ENCODE measurements around the gene SPRED2. TPM values are rescaled to one million over a fixed set of nuclear protein-coding genes. Genes with fewer than 3 reads are reported as not detected.

The SPRED2 gene
- total and polyA plus RNA-seq, 4 donors, result 6.7 to 7.5 (median 7.1) TPM

DNA sequence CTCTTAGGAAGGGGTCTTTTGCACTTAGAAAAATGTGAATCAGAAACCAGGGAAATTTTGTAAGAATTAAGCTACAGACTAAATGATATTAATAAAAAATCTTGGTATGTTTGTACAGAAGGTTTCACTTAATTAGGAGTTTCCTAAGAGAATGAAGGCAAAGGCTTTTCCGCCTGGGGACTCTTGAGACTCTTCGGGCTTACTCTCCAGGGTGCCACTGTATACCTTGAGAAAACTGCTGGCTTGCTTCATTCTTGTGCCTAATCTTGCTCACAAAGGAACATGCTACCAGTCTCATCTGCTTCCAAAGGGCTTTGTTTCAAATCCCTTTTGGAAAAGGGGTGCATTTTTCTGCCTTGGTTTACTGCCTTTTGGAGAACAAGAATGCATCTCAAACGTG is 155.3 kb downstream of the SPRED2 start:
- no peak for DNase-seq (ENCODE audit: low spot score)
- Histone ChIP-seq H3K4me3 (ENCODE audit: low read depth in 1 of 3, low read length in 3 of 3) (no peak overlapping the region), H3K27ac (ENCODE audit: low read depth in 1 of 2, low read length in 2 of 2) (no peak overlapping the region), H3K27me3 (ENCODE audit: control insufficient read depth in 4 of 4, insufficient read depth in 4 of 4, low read length in 3 of 4) (no peaks in the 10 kb centered on the region), H3K4me1 (ENCODE audit: control insufficient read depth in 4 of 4, insufficient read depth in 4 of 4, low read length in 3 of 4) (no peaks in the 10 kb centered on the region), H3K9ac (ENCODE audit: low read depth in 1 of 2, low read length in 2 of 2) (no peak overlapping the region), H3K9me3 (ENCODE audit: control insufficient read depth in 4 of 4, low read length in 3 of 4) (no peaks in the 10 kb centered on the region), H3K36me3 (ENCODE audit: control insufficient read depth in 4 of 4, insufficient read depth in 3 of 4, low read depth in 1 of 4, low read length in 3 of 4) (peaks cover 0 to 8% (median 4%) of the 10 kb centered on the region in 4 donors)
- 87% methylated on average over 3 of the region's 3 CpGs for WGBS
- no peak for TF ChIP-seq SP1 (IDR thresholded peaks at IDR 0.05)
- no peak for TF ChIP-seq YY1 (IDR thresholded peaks at IDR 0.05)
- TF ChIP-seq RXRA (IDR thresholded peaks at IDR 0.05), result no peak
- TF ChIP-seq, protein P1, sequence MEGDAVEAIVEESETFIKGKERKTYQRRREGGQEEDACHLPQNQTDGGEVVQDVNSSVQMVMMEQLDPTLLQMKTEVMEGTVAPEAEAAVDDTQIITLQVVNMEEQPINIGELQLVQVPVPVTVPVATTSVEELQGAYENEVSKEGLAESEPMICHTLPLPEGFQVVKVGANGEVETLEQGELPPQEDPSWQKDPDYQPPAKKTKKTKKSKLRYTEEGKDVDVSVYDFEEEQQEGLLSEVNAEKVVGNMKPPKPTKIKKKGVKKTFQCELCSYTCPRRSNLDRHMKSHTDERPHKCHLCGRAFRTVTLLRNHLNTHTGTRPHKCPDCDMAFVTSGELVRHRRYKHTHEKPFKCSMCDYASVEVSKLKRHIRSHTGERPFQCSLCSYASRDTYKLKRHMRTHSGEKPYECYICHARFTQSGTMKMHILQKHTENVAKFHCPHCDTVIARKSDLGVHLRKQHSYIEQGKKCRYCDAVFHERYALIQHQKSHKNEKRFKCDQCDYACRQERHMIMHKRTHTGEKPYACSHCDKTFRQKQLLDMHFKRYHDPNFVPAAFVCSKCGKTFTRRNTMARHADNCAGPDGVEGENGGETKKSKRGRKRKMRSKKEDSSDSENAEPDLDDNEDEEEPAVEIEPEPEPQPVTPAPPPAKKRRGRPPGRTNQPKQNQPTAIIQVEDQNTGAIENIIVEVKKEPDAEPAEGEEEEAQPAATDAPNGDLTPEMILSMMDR (IDR thresholded peaks at IDR 0.05; ENCODE audit: low read depth, low read length, missing input control), result no peak
- no peak for TF ChIP-seq ZBTB33 (IDR thresholded peaks at IDR 0.05)
- TF ChIP-seq FOXA1 (IDR thresholded peaks at IDR 0.05), result no peak
- TF ChIP-seq HNF4A (conservative IDR thresholded peaks at IDR 0.05), result no peak
- TF ChIP-seq HNF4G (IDR thresholded peaks at IDR 0.05), result no peak
- TF ChIP-seq EGR1 (IDR thresholded peaks at IDR 0.05; ENCODE audit: low read depth in 2 of 2), result no peak
- no peak for TF ChIP-seq JUND (IDR thresholded peaks at IDR 0.05)
- no peak for TF ChIP-seq ATF3 (IDR thresholded peaks at IDR 0.05)
- no peak for TF ChIP-seq REST (IDR thresholded peaks at IDR 0.05)
- TF ChIP-seq TAF1 (conservative IDR thresholded peaks at IDR 0.05), result no peak
- no peak for TF ChIP-seq GABPA (IDR thresholded peaks at IDR 0.05 in 1 of 2, conservative IDR thresholded peaks at IDR 0.05 in 1 of 2)
- no peak for TF ChIP-seq NR2F2 (IDR thresholded peaks at IDR 0.05)
- TF ChIP-seq, protein P2, sequence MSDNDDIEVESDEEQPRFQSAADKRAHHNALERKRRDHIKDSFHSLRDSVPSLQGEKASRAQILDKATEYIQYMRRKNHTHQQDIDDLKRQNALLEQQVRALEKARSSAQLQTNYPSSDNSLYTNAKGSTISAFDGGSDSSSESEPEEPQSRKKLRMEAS (IDR thresholded peaks at IDR 0.05), result no peak
- TF ChIP-seq RAD21 (IDR thresholded peaks at IDR 0.05), result no peak
- no peak for TF ChIP-seq FOXA2 (IDR thresholded peaks at IDR 0.05)
